ENCODE results near the gene DNAJC11.
"Not testable (repeated sequence)": the region's sequence is repeated elsewhere in the genome, so short reads cannot be mapped to it uniquely, and the experiment has no call there.

Gene DNAJC11

DNA sequence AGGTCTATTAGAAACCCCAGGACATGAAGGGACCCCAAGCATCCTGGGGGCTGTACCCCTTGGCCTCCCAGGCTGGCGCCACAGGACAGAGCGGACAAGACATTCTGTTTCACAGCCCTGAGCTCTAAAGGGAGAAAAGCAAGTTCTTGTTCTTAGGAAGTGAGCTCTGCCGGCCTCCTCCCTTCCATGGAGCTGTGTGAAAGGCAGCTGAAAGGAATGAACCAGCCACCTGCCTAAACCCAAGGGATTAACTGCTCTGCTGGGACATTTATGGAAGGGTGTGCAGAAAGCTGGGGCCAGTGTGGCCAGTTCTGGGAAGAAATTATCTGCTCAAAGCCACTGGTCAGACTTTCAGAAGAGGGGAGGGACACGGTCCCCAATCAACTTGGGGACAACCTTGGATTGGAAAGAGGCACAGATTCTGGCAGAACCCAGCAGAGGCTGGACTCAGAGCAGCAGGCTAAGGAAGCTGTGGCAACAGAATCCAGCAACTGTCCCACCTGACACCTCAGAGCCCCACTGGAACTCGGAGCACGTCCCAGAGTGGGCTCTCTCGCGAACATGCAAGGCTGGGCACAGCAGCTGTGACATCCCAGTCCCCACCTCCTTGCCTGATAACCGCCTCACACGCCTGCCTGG is 101.1 kb downstream of the DNAJC11 start:
- Histone ChIP-seq H3K4me1 (ENCODE audit: control insufficient read depth in 1 of 2, insufficient read depth in 2 of 2, low read length in 2 of 2) (peaks cover 21 to 35% of the 10 kb centered on the region in 2 donors), H3K4me3 (ENCODE audit: low read depth in 1 of 2, low read length in 2 of 2) (peak overlapping the region; percentile 71 to 95), H3K9ac (ENCODE audit: low read depth in 1 of 2, low read length in 2 of 2) (peak overlapping the region; percentile 87 to 90), H3K36me3 (ENCODE audit: control insufficient read depth in 1 of 2, insufficient read depth in 2 of 2, low read length in 2 of 2) (peaks cover 20 to 37% of the 10 kb centered on the region in 2 donors), H3K9me3 (ENCODE audit: control insufficient read depth in 1 of 2, low read length in 2 of 2) (no peaks in the 10 kb centered on the region), H3K27me3 (ENCODE audit: control insufficient read depth in 1 of 2, insufficient read depth in 2 of 2, low read length in 2 of 2) (no peaks in the 10 kb centered on the region), H3K27ac (ENCODE audit: low read depth, low read length) (peak overlapping the region; percentile 54)

DNA sequence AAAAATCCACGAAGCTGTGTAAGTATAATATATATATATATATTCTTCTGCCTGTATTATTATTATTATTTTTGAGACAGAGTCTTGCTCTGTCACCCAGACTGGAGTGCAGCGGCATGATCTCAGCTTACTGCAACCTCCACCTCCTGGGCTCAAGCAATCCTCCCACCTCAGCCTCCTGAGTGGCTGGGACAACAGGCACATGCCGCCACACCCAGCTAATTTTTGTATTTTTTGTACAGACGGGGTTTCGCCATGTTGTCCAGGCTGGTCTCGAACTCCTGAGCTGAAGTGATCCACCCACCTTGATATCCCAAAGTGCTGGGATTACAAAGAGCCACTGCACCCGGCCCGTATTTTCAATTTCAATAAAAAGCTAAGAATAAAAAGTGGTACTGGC is 101.6 kb downstream of the DNAJC11 start:
- peaks cover 21 to 35% of the 10 kb centered on the region in 2 donors for H3K4me1 ChIP-seq (ENCODE audit: control insufficient read depth in 1 of 2, insufficient read depth in 2 of 2, low read length in 2 of 2)
- peak overlapping the region; percentile 71 to 95 for H3K4me3 ChIP-seq (ENCODE audit: low read depth in 1 of 2, low read length in 2 of 2)
- peaks cover 24 to 43% of the 10 kb centered on the region in 2 donors for H3K36me3 ChIP-seq (ENCODE audit: control insufficient read depth in 1 of 2, insufficient read depth in 2 of 2, low read length in 2 of 2)
- H3K9ac ChIP-seq (ENCODE audit: low read depth in 1 of 2, low read length in 2 of 2) = peak overlapping the region in 1 of 2 donors; percentile 87
- H3K27me3 ChIP-seq (ENCODE audit: control insufficient read depth in 1 of 2, insufficient read depth in 2 of 2, low read length in 2 of 2); H3K9me3 ChIP-seq (ENCODE audit: control insufficient read depth in 1 of 2, low read length in 2 of 2); H3K27ac ChIP-seq (ENCODE audit: low read depth, low read length): not testable (repeated sequence)

DNA sequence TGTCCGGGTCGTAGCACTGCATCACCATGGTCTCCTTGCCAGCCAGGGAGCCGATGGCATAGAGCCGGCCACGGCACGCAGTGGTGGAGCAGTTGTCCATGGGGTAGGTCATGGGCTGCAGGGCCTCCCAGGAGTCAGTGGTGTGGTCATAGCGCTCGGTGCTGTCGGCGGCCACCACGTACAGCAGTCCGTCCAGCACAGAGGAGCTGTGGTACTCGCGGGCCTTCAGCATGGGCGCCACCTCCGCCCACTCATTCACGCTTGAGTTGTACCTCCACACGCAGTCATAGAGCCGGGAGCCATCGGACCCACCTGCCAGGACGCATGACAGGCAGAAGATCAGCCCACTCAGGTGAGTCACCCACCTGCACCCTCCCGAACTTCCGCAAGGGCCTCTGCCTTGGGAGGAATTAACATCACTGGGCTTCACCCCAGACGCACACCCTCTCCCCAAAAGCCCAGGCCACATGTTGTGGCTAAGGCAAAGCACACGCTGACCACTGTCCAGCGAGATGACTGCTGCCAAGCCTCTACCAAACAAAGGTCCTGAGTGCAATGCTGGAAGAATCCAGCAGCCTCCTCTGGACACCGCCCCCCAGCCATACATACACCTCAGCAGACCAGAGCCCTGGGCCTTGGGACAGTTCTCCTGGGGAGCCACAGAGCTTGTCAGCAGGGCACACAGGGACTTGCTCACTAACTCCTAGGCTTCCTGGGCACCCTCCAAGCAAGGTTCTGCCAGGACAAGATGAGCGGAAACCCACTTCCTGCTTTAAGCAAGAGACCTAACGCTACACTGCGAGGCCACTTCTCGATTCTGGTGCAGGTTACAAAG is 102.3 kb downstream of the DNAJC11 start:
- Histone ChIP-seq H3K27me3 (ENCODE audit: control insufficient read depth in 1 of 2, insufficient read depth in 2 of 2, low read length in 2 of 2) (no peaks in the 10 kb centered on the region), H3K9me3 (ENCODE audit: control insufficient read depth in 1 of 2, low read length in 2 of 2) (no peaks in the 10 kb centered on the region), H3K27ac (ENCODE audit: low read depth, low read length) (no peak overlapping the region), H3K4me1 (ENCODE audit: control insufficient read depth in 1 of 2, insufficient read depth in 2 of 2, low read length in 2 of 2) (peaks cover 19 to 34% of the 10 kb centered on the region in 2 donors), H3K36me3 (ENCODE audit: control insufficient read depth in 1 of 2, insufficient read depth in 2 of 2, low read length in 2 of 2) (peaks cover 25 to 46% of the 10 kb centered on the region in 2 donors), H3K4me3 (ENCODE audit: low read depth in 1 of 2, low read length in 2 of 2) (peak overlapping the region; percentile 51 to 95), H3K9ac (ENCODE audit: low read depth in 1 of 2, low read length in 2 of 2) (peak overlapping the region in 1 of 2 donors; percentile 25)

DNA sequence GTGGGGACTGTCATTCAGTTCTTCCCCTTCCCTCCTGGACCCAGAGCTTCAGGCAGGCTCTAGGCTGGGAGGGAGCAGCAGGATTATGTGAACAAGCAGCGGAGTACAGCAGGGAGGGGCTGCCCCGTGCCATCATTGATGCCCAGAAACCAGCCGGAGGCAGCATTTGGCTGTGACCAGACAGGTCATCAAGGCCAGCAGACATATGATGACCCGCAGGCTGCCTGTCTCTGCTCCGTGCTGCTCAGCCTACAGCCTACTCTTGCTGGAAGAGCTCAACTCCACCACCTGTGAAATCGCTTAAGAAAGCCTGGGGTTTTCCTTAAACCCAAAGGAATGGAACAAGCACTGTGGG is 103.9 kb downstream of the DNAJC11 start:
- Histone ChIP-seq H3K27me3 (ENCODE audit: control insufficient read depth in 1 of 2, insufficient read depth in 2 of 2, low read length in 2 of 2) (no peaks in the 10 kb centered on the region), H3K4me1 (ENCODE audit: control insufficient read depth in 1 of 2, insufficient read depth in 2 of 2, low read length in 2 of 2) (peaks cover 9 to 24% of the 10 kb centered on the region in 2 donors), H3K9me3 (ENCODE audit: control insufficient read depth in 1 of 2, low read length in 2 of 2) (no peaks in the 10 kb centered on the region), H3K4me3 (ENCODE audit: low read depth in 1 of 2, low read length in 2 of 2) (no peak overlapping the region), H3K27ac (ENCODE audit: low read depth, low read length) (no peak overlapping the region), H3K9ac (ENCODE audit: low read depth in 1 of 2, low read length in 2 of 2) (no peak overlapping the region), H3K36me3 (ENCODE audit: control insufficient read depth in 1 of 2, insufficient read depth in 2 of 2, low read length in 2 of 2) (peaks cover 35 to 62% of the 10 kb centered on the region in 2 donors)

DNA sequence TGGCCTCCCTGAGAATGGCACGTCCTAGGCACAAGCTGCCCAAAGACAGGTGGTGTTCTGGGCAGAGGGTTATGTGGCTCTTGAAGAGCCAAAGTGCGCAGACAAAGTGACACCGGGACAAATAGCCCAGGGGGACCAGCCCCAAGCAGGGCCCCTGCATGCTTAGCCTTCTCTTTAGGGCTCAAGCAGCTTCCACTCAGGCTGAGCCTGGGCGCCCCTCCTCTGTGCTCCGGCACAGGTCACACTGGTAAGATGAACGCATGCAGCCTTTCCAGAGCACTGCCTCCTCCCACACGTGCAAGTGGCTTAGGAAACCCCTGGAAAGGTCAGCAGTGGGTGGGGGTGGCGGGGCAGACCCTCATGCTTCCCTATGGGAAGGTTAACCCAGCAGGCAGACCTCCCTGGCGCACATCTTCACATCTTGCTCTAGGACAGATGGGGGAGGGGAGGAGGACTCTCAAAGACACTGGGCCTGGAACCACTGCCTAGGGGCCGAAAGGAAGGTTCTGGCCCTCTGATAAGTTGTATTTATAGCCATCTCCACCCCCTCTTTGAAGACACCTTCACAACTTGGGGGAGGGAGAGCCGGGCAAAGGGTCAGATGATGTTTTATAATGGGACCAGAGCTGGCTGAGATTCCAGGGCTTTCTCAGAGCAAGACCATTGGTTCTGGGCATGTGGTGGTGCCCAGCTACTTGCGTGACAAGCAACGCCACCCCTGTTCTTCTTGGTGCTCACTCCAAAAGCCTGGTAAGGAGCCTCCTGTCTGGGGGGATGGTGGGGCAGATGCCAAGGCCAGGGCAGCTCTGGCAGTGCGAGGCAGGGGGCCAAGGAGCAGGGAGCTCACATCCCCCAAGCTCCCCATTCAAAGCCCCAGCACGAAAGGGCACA is 104.5 kb downstream of the DNAJC11 start:
- Histone ChIP-seq H3K9me3 (ENCODE audit: control insufficient read depth in 1 of 2, low read length in 2 of 2) (no peaks in the 10 kb centered on the region), H3K4me1 (ENCODE audit: control insufficient read depth in 1 of 2, insufficient read depth in 2 of 2, low read length in 2 of 2) (peaks cover 9 to 24% of the 10 kb centered on the region in 2 donors), H3K4me3 (ENCODE audit: low read depth in 1 of 2, low read length in 2 of 2) (no peak overlapping the region), H3K36me3 (ENCODE audit: control insufficient read depth in 1 of 2, insufficient read depth in 2 of 2, low read length in 2 of 2) (peaks cover 36 to 68% of the 10 kb centered on the region in 2 donors), H3K27me3 (ENCODE audit: control insufficient read depth in 1 of 2, insufficient read depth in 2 of 2, low read length in 2 of 2) (no peaks in the 10 kb centered on the region), H3K27ac (ENCODE audit: low read depth, low read length) (no peak overlapping the region), H3K9ac (ENCODE audit: low read depth in 1 of 2, low read length in 2 of 2) (no peak overlapping the region)

DNA sequence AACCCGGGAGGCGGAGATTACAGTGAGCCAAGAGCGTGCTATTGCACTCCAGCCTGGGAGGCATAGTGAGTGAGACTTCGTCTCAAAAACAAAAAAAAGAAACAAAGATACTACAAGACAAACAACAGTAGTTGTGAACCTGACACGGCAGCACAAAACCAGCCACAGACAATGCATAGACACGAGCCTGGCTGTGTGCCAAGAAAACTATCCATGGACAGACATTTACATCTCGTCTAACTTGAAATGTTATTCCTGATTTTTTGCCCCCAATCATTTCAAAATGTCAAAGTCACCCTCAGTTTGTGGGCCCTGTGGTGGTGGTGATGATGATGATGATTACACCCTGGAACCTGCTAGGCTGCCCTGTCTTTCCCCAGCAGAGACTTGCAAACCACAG is 105.3 kb downstream of the DNAJC11 start:
- Histone ChIP-seq H3K36me3 (ENCODE audit: control insufficient read depth in 1 of 2, insufficient read depth in 2 of 2, low read length in 2 of 2) (peaks cover 36 to 75% of the 10 kb centered on the region in 2 donors), H3K4me1 (ENCODE audit: control insufficient read depth in 1 of 2, insufficient read depth in 2 of 2, low read length in 2 of 2) (peaks cover 9 to 21% of the 10 kb centered on the region in 2 donors), H3K9ac (ENCODE audit: low read depth in 1 of 2, low read length in 2 of 2) (no peak overlapping the region), H3K4me3 (ENCODE audit: low read depth in 1 of 2, low read length in 2 of 2) (no peak overlapping the region), H3K27me3 (ENCODE audit: control insufficient read depth in 1 of 2, insufficient read depth in 2 of 2, low read length in 2 of 2) (no peaks in the 10 kb centered on the region), H3K27ac (ENCODE audit: low read depth, low read length) (no peak overlapping the region), H3K9me3 (ENCODE audit: control insufficient read depth in 1 of 2, low read length in 2 of 2) (no peaks in the 10 kb centered on the region)

DNA sequence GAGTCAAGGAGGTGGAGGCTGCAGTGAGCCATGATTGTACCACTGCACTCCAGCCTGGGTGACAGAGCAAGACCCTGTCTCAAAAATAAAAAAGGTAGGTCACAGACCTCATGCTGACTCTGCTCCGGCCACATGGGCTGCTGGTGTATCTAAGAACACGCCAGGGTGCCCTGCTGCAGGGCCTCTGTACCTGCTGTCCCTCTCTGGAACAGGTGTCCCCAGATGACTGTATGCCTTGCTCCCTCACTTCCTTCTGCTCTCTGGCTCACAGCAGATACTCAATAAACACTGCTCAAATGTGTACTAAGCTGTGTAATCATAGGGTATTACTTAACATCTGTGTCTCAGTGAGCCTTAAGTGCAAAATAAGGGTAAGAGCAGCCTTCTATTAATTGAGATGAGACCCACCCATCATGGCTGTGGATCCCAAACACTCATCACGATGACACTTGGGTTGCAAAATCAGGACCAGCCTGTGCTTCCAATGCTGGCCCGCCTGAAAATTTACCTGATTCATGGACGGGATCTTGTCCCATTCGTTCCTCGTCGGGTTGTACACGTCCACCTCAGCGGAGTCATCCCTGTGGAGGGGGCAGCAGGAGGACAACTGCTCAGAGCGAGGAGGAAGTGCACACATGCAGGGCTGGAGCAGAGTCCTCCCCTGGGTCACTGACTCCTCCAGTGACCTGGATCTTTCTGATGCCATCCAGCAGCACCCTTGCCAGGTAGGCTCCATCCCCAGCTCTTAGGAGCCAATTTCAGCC is 106.5 kb downstream of the DNAJC11 start:
- Histone ChIP-seq H3K27me3 (ENCODE audit: control insufficient read depth in 1 of 2, insufficient read depth in 2 of 2, low read length in 2 of 2) (no peaks in the 10 kb centered on the region), H3K36me3 (ENCODE audit: control insufficient read depth in 1 of 2, insufficient read depth in 2 of 2, low read length in 2 of 2) (peaks cover 40 to 81% of the 10 kb centered on the region in 2 donors), H3K4me3 (ENCODE audit: low read depth in 1 of 2, low read length in 2 of 2) (no peak overlapping the region), H3K9me3 (ENCODE audit: control insufficient read depth in 1 of 2, low read length in 2 of 2) (no peaks in the 10 kb centered on the region), H3K27ac (ENCODE audit: low read depth, low read length) (no peak overlapping the region), H3K9ac (ENCODE audit: low read depth in 1 of 2, low read length in 2 of 2) (no peak overlapping the region), H3K4me1 (ENCODE audit: control insufficient read depth in 1 of 2, insufficient read depth in 2 of 2, low read length in 2 of 2) (peaks cover 9 to 18% of the 10 kb centered on the region in 2 donors)

DNA sequence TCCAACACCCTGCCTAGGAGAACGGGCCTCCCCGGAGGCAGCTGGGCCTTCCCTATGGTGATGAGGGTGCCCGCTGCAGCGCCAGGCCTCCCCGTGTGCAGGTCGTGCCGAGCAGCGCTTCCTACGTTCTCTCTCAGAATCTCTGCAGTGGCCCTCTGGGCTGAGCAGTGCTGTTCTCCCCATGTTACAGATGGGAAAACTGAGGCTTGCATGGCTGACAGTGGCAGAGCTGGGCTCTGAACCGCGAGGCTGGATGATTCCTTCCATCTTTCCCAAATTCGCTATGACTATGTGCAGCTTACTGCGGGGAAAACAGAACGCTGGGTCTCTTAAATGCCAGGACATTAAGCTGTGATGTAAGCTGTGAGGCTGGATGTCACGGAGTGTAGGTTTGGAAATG is 107.8 kb downstream of the DNAJC11 start:
- H3K4me3 ChIP-seq (ENCODE audit: low read depth in 1 of 2, low read length in 2 of 2) = no peak overlapping the region
- no peaks in the 10 kb centered on the region for H3K9me3 ChIP-seq (ENCODE audit: control insufficient read depth in 1 of 2, low read length in 2 of 2)
- peaks cover 3 to 4% of the 10 kb centered on the region in 2 donors for H3K4me1 ChIP-seq (ENCODE audit: control insufficient read depth in 1 of 2, insufficient read depth in 2 of 2, low read length in 2 of 2)
- H3K36me3 ChIP-seq (ENCODE audit: control insufficient read depth in 1 of 2, insufficient read depth in 2 of 2, low read length in 2 of 2) = peaks cover 51 to 87% of the 10 kb centered on the region in 2 donors
- no peak overlapping the region for H3K27ac ChIP-seq (ENCODE audit: low read depth, low read length)
- H3K27me3 ChIP-seq (ENCODE audit: control insufficient read depth in 1 of 2, insufficient read depth in 2 of 2, low read length in 2 of 2) = no peaks in the 10 kb centered on the region
- H3K9ac ChIP-seq (ENCODE audit: low read depth in 1 of 2, low read length in 2 of 2) = no peak overlapping the region

DNA sequence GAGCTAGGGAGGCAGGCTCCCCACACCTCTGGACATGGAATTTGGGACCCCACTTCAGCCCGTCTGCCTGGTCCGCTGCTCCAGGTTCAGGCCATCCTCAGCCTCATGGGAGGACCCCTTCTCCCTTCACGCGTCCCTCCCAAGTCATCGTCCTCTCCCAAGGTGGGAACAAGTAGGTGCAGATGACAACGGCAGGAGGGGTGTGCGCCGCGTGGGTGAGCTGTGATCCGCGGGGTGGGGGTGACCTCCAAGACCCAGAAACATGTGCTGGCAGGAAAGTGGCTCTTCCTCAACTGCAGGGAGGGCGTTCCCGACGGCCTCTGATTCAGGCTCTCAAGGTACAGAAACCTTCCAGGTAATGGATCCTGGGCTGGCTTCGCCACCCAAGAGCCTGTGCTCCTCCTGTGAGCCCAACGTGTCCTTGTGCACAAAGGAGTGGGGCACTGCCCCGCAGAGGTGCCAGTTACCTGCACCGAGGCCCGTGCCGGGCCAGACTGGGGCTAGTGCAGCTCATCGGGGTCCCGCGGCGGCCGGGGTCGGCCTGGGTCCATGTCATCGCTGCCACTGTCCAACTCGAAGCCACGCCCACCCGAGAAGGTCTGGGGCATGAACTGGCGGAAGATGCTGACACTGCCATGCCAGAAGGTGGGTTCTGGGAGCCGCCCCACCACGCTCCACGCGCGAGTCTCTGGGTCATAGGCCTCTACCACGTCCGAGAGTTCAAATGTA is 108.6 kb downstream of the DNAJC11 start:
- Histone ChIP-seq H3K36me3 (ENCODE audit: control insufficient read depth in 1 of 2, insufficient read depth in 2 of 2, low read length in 2 of 2) (peaks cover 58 to 90% of the 10 kb centered on the region in 2 donors), H3K4me1 (ENCODE audit: control insufficient read depth in 1 of 2, insufficient read depth in 2 of 2, low read length in 2 of 2) (peaks cover 3 to 8% of the 10 kb centered on the region in 2 donors), H3K9ac (ENCODE audit: low read depth in 1 of 2, low read length in 2 of 2) (no peak overlapping the region), H3K9me3 (ENCODE audit: control insufficient read depth in 1 of 2, low read length in 2 of 2) (no peaks in the 10 kb centered on the region), H3K27me3 (ENCODE audit: control insufficient read depth in 1 of 2, insufficient read depth in 2 of 2, low read length in 2 of 2) (no peaks in the 10 kb centered on the region), H3K4me3 (ENCODE audit: low read depth in 1 of 2, low read length in 2 of 2) (no peak overlapping the region), H3K27ac (ENCODE audit: low read depth, low read length) (no peak overlapping the region)
